NCI-H2107 treated with DMSO at 0.1 percent for 48 hours (cell line): ENCODE results near the gene KIF2A.

Source experiments
- DNase-seq: peaks from one replicate; lab custom pipeline; 2025; ENCODE audit not compliant: unreplicated experiment; lab: John Stamatoyannopoulos, UW

KIF2A gene

GRCh38 chr5:62305715-62306322 lies at the start of gene KIF2A:
Gene KIF2A (plus strand): TSS chr5:62306206. CDS start chr5:62306473, 267 bp downstream.
- peak; percentile 35 for DNase-seq

DNA sequence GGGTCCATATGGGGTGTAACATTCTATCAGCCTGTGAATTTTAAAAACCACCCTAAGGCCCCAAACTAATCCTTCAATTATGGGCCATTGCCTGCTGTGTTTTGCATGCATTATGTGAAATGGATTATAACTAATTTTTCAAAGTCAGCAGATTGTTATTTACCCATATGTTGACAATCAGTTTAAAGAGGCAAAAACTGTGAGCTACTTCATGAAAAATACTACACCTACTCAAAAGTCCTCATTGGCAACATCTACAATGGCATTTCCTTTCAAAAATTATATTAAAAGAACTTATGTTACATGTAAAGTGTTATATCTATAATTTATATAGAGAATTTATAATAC lies 49.0 kb upstream of the KIF2A start:
- DNase-seq, result no peak

- no peak for DNase-seq
Observed at GRCh38 chr5:62258654-62259053, 47.4 kb upstream of the KIF2A start.

GRCh38 chr5:62259699-62260250 lies 46.2 kb upstream of the KIF2A start:
- no peak for DNase-seq

- no peak for DNase-seq
Observed at GRCh38 chr5:62260513-62260912, 45.5 kb upstream of the KIF2A start.

GRCh38 chr5:62263401-62263800 lies 42.6 kb upstream of the KIF2A start:
- DNase-seq, result no peak

DNA sequence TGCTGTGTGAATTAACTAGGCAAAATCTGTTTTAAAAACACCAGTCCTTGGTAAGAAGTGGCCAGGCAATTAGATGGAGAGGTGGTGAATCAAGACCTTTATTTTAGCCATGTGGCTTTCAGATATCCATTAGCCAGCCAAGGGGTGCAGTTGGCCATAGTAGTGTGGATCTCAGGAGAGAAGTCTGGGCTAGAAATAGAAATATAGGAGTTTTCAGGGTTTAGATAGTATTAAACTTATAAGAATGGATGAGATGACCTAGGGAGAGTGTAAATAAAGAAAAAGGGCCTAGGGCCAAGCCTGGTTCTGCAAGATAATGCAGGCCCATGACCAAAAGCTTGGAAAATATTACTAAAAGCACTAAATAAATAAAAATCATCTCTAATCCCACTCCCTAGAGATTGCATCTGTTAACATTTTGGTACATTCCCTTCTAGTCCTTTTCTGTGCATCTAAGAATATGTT lies 40.3 kb upstream of the KIF2A start:
- no peak for DNase-seq

DNA sequence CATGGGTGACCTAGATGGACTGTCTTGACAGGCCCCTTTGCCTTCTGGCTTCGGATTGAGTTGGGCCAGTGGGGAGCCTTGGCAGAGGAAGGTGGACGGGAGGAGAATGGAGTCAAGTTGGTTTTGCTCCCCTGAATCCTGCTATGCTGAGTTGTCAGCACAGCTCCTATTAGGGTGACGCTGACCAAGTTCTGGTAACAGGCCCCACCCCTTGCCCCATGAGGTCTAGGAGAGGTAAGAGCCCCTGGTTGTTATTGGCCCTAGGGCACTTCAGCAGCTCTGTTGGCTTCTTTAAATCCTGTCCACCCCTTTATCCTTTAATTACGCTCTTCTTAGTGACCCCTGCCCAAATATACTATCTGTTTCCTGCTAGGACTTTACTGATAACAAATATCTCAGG lies 39.4 kb upstream of the KIF2A start:
- DNase-seq, result no peak

- peak; percentile 17 for DNase-seq
Observed at GRCh38 chr5:62268234-62268633, 37.8 kb upstream of the KIF2A start.

DNA sequence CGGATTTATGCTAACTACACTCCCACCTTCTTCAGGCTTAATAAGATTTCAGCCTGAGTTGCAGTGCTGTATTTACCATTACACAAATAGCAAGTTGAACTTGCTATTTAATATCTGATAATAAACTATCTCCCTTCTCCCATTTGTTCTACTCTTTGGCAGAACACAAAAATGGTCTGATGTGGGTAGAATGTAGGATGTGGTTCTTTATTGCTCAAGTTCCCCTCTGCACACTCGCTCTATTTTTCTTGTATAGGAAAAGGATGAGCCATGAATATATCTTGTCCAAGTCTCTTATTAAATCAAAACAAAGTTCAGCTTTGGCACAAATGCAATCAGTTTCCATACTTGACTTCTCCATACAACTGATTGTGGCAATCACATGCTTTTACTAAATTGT lies 37.2 kb upstream of the KIF2A start:
- no peak for DNase-seq

GRCh38 chr5:62271370-62271769 lies 34.6 kb upstream of the KIF2A start:
- no peak for DNase-seq

DNA sequence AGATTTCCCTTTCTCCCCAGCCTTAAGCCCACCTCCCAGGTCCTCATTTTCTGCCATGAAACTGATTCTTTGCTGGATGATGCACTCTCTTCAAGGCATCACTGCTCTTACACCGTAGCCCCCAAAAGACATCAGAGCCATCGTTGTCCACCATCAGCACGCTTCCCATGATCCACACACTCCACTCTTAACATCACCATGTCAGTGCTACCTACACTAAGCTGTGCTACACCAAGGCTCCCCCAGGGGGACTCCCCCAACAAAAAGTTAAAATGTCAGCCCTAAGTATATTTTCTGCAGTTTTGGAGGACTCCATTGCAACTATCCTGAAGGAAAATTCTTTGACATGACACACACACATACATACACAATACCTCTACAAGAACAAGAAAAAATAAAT lies 34.1 kb upstream of the KIF2A start:
- no peak for DNase-seq

- no peak for DNase-seq
Observed at GRCh38 chr5:62273687-62274086, 32.3 kb upstream of the KIF2A start.

DNA sequence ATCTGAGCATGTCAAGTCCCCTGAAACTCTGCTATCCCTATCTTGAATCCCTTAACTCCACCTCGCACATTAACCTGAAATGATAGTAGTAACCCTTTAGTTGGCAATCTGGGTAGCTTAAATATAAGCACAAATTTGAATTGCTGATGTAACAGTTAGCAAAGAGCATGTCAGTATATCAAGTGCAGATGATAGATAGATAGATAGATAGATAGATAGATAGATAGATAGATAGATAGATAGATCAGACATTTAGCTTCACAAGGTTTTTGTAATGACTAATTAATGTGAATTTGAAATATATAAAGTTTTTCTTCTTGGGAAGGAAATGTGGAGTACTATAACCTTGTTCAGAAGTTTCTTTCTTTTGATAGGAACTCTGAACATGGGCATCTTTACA lies 30.4 kb upstream of the KIF2A start:
- DNase-seq, result no peak

- no peak for DNase-seq
Observed at GRCh38 chr5:62281411-62281810, 24.6 kb upstream of the KIF2A start.

GRCh38 chr5:62282064-62282463 lies 23.9 kb upstream of the KIF2A start:
- no peak for DNase-seq

GRCh38 chr5:62283005-62283404 lies 23.0 kb upstream of the KIF2A start:
- no peak for DNase-seq

DNA sequence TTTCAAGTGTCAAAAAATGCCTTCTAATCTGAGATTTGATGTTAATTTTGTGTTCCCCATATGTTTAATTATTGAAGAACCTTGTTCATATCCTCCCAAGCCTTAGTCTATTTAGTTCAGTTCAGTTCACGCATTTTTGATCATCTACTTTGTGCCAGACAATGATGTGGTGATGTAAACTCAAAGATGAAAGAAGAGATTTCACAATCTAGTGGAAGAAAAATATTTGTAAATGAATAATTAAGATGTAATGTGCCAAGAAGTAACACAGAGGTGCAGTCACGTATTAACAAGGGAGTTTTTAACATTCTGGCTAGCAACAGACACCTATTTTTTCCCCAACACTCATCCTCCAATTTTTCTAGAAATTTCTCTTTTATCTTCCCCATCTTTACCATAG lies 22.1 kb upstream of the KIF2A start:
- no peak for DNase-seq

- DNase-seq, result no peak
Observed at GRCh38 chr5:62284946-62285891, 20.8 kb upstream of the KIF2A start.

DNA sequence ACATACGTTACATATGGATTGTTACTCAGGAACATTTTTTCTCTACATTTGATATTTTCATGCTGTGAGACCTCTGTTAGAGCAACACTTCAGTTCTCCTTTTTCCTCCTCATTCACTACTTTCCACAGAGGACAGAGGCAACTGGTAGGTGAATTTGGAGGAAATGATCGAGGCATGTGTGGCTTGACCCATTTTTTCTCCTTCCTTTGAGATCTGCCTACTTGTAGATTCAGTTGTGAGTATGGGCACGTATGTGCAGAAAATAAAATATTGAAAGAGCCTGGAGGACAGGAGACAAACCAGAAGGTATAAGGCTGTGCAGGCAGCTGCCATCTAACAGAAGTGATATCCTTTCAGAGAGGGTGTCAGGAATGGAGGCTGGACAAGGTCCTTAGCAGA lies 19.2 kb upstream of the KIF2A start:
- no peak for DNase-seq

GRCh38 chr5:62287237-62287636 lies 18.8 kb upstream of the KIF2A start:
- no peak for DNase-seq

GRCh38 chr5:62288118-62288517 lies 17.9 kb upstream of the KIF2A start:
- DNase-seq, result no peak
